DMS114 treated with DMSO at 0.1 percent for 48 hours (cell line): ENCODE results near the gene NCR2.
"Not testable (repeated sequence)": the region's sequence is repeated elsewhere in the genome, so short reads cannot be mapped to it uniquely, and the experiment has no call there.

Experiments used
- DNase-seq: peaks from one replicate; lab custom pipeline; 2025; ENCODE audit not compliant: unreplicated experiment; lab: John Stamatoyannopoulos, UW

The NCR2 gene, protein sequence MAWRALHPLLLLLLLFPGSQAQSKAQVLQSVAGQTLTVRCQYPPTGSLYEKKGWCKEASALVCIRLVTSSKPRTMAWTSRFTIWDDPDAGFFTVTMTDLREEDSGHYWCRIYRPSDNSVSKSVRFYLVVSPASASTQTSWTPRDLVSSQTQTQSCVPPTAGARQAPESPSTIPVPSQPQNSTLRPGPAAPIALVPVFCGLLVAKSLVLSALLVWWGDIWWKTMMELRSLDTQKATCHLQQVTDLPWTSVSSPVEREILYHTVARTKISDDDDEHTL

DNA sequence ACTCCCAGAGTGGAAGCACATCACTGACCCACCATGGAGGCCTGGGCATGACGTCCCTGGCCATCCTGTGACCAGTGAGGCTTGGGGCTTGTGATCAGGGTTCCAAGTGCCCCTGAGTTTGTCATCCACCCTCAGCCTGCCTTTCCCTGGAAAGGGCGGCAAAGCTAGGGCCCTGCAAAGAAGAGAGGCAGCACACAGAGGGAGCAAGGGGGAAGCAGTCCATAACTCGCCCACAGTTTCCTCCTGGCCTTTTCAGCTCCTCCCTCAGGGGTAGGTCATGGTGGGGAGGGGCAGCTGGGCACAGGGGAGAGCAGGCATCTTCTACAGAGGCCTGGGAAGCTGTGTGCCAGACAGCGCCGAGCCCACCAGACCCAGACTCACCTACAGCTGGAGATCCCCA, at the start of gene NCR2:
TSS of gene NCR2 (plus strand) at position 313 of the 400 bp plus-strand sequence. CDS start 269 bp downstream, outside the sequence.
- DNase-seq = no peak

DNA sequence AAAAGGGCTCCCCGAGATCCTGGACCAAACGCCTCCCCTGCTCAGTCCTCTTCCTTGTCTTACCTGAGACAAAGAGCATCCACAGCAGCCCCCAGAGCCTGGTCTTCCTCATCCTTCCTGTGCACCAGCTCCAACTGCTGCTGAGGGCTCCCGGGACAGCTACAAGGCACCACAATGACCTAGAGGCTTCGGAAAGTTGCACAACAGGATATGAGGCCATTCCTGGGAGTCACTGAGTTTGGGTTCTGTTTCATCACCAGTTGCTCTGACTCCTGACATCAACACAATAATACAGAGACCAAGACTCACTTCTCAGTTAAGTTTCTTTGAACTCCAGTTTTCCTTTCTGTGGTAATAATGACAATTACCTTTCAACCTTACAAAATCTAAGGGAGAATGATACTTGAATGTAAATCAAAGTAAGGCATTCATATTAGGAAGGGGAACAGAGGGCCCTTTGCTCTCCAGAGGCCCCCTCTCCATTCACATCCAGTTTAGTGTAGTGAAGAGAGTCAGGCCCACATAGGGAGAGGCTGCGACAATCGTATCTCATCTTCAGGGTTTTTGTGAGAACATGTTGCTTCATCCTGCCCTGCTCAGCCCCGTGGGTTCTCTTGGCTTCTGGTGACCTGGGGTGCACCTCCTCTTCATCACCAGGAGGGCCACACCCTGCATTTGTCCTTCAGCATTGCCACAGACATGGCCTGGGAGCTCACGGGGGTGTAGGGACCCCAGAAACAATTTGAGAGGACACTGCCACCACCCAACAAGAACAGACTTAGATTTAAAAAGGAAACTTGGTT, 48.7 kb upstream of the NCR2 start, which contains the start of gene TREM1:
TSS of gene TREM1 (minus strand) at position 139 of the 803 bp plus-strand sequence. CDS start at position 112, 27 bp downstream.
- DNase-seq = no peak

DNA sequence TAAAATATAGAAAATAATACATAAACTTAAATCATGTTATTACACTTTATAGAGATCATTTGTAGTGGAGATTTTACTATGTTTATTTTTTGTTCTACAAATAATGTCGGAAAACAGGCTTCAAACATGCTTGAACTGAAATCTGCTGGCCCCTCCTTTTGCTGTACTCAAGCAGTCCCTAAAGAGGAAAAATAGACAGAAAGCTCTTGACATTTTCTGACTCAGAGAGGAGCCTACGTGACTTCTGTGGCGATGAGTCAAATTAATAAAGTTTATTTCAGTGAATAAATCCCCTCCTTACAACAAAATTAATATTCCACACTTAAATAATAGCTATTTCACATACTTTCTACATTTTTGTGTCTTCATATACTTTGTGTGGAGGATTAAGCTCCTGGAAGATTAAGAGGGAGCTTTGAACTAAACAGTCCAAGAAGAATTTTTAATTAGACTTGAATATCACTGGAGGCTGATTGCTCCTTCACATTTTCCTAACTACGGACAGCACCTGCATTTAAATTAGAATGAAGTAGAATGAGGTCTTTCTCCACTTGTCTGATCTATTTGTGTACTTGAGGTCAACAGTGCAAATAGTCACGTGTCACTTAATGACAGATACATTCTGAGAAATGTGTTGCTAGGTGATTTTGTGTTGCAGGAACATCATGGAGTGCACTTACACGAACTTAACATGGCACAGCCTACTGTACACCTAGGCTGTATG, 47.2 kb upstream of the NCR2 start:
- DNase-seq = no peak

DNA sequence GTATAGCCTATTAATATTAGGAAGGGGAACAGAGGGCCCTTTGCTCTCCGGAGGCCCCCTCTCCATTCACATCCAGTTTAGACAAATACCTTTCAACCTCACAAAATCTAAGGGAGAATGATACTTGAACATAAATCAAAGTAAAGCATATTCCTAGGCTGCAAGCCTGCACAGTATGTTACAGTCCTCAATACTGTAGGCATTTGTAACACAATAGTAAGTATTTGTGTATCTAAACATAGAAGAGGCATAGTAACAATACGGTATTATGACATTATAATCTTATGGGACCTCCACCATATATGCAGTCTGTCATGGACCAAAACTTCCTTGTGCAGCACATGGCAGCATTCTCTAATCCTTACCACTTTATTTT, 46.7 kb upstream of the NCR2 start:
- no peak for DNase-seq

DNA sequence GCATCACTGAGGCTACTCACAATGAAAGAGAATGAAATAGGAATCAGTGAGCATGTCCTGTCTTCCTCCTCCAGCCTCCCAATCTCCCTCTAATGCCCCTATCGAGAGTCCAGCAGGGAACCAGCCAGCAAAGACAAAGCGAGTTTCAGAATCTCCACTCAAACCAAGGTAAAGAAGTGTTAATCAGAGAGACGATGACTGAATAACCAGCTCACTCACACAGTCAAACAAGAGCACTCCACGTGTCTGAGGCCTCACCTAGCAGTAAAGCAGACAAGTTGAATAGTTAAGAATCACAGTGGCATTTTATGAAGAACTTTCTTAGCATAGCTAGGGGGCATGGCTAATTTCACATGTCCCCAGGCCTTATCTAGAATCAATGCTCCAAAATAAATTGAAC, 45.6 kb upstream of the NCR2 start:
- no peak for DNase-seq

DNA sequence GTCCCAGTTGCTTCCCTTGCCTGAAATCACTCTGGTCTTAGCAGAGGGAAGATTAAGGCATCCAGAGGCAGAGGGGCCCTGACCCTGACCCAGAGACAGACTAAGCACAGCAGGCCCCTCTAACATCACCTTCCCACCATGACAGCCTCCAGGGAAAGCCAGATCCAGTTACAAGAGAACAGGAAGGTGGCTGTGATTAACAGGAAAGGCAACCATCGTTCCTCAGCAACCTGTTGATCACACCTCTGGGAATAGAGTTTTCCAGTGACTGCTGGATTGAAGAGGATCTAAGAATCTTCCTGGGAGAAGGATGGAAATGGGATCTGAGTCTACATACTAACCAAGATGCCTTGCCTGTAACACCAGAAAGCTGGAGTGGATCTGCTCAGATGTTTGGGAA, 43.7 kb upstream of the NCR2 start:
- no peak for DNase-seq

DNA sequence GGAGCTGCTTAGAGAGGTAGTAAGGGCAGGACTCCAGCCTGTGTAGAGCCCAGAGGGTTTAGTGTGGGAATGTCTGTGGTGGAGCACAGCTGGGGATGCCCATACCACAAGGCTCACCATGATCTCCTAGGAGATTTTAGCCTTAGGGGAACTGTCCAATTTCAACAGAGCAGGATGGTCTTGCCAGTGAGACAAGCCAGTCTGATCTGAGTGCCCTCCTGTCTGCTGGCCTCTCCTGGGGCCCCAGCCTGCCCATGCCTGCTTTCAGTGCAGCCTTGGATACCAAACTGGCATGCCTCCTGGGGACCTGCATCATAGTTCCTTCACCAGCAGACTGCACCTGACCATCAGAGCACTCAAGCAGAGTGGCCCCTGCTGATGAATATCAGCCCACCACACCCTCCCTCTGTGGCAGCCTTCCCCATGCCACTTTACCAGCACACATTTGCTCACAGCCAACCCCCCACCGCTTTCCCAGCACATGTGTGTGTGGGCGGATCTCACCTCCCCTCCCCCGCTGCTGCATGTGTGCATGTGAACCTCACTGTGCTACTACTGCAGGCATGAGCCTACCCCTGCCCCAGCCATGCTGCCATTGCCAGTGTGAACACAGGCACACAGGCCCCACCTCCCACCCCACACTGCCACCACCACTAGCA, 41.1 kb upstream of the NCR2 start:
- DNase-seq = no peak

DNA sequence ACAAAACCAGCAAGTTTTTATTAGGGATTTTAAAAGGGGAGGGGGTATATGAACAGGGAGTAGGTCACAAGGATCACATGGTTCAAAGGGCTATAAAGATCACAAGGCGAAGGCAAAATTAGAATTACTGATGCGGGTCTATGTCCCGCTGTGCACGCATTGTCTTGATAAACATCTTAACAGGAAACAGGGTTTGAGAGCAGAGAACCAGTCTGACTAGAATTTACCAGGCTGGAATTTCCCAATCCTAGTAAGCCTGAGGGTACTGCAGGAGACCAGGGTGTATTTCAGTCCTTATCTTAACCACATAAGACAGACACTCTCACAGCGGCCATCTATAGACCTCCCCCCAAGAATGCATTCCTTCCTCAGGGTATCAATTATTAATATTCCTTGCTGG, 38.2 kb upstream of the NCR2 start:
- not testable (repeated sequence) for DNase-seq

DNA sequence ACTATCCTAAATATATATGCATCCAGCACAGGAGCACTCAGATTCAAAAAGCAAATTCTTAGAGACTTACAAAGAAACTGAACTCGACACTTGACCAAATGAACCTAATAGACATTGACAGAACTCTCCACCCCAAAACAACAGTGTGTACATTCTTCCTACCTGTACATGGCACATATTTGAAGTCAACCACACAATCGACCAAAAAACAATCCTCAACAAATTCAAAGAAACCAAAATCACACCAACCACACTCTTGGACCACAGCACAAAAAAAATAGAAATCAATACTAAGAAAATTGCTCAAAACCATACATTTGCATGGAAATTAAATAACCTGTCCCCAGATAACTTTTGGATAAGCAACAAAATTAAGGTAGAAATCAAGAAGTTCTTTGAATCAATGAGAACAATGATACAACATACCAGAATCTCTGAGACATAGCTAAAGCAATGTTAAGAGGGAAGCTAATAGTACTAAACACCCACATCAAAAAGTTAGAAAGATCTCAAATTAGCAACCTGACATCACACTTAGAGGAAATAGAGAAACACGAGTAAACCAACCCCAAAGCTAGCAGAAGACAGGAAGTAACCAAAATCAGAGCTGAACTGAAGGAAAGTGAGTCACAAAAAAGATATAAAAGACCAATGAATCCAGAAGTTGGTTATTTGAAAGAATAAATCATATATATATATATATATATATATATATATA, 36.5 kb upstream of the NCR2 start:
- no peak for DNase-seq

DNA sequence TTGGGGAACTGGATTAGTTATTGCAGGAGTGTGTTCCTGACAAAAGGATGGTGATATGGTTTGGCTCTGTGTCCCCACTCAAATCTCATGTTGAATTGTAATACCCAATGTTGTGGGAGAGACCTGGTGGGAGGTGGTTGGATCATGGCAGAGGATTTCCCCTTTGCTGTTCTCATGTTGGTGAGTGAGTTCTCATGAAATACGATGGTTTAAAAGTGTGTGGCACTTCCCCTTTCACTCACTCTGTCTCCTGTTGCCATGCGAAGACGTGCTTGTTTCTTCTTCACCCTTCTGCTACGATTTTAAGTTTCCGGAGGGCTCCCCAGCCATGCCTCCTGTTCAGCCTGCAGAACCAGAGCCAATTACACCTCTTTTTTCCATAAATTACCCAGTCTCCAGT, 32.8 kb upstream of the NCR2 start:
- DNase-seq = no peak

DNA sequence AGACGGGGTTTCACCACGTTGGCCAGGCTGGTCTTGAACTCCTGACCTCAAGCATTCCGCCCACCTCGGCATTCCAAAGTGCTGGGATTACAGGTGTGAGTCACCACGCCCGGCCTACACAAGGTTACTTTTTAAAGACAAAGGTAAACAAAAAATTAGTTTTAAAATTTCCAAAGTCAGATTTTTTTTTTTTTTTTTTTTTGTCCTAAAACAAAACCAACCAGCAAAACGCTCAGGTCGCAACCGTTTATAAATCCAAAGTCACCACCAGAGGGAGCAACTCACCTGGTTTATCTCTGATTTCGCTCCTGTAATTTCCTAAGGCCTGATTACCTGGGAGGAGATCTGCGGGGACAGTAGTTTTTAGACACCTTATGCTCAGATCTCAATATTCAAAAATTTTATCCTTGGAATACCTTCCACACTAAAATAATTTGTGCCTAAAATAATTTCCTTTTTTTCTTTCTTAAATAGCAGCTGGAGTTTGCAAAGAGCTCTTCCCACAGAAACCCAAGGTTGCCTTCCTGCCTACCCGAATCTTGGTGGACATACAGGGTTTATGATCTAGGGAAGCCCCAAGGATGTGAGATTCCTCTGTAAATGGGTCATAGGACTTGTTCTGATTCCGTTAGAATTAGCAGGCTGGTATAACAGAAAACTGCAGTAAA, 29.1 kb upstream of the NCR2 start:
- peak; percentile 40 for DNase-seq

DNA sequence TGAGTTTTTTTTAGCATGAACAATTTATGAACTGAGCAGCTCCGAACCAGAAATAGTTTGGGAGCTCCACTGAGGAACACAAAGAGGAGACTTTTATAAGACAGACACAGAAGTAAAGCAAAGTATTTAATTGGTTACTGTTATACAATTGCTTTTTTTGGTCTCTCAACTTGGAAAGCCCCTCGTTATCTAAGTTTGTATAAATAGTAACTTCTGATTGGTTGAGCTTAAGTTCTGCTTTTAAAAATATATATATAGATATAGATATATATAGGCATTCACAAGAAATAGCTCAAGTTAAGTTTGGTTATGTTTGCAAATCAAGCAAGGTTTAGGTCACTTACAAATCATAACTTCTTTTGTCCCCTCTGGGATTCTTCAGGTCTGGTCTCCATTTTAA, 20.2 kb upstream of the NCR2 start:
- DNase-seq = no peak

DNA sequence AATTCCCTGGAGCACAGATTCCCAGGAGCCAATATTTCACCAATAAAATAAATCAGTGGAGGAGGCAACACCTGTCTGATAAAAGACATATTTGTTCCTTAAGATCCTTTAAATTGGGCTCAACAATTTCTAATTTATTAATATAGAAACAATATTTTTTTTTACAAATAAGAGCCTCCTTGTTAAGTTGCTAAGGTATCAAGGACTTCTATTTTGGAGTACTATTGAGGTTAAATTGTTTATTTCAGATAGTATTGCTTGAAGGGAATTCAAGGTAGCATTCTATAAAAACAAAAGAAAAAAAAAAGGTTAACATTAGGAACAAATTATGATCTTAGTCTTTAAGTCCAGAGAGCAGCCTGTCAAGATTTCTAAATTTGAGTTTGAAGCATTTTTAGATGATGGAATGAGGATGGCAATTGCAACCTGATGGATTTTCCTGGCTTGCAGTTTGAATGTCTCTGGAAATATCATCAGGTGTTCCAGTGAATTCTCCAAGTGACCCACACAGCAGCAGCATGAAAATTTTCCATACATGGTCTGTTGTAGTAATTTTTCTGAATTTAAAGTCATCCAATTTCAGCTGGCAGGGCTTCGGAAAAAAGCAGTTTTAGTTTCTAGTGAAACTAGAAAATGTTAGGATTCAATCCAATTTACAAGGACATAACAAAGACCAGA, 19.3 kb upstream of the NCR2 start:
- no peak for DNase-seq

DNA sequence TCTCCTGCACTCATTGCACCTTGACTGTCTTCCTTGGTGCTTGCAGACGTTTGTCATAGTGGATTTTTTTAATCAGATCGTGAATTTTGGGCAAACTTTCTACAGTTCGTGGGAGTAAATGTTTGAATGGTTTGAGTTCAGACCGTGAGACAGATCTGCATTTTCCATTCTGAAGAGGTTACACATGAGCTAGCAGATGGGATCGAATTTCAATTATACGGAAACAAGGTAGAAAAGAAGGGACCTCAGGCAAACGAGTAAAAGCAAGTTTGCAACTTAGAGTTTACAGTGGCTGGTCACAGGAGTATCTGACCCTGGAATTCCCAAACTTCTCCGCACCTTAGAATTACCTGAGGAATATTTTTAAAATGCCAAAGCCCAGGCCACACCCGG, 17.2 kb upstream of the NCR2 start:
- no peak for DNase-seq

DNA sequence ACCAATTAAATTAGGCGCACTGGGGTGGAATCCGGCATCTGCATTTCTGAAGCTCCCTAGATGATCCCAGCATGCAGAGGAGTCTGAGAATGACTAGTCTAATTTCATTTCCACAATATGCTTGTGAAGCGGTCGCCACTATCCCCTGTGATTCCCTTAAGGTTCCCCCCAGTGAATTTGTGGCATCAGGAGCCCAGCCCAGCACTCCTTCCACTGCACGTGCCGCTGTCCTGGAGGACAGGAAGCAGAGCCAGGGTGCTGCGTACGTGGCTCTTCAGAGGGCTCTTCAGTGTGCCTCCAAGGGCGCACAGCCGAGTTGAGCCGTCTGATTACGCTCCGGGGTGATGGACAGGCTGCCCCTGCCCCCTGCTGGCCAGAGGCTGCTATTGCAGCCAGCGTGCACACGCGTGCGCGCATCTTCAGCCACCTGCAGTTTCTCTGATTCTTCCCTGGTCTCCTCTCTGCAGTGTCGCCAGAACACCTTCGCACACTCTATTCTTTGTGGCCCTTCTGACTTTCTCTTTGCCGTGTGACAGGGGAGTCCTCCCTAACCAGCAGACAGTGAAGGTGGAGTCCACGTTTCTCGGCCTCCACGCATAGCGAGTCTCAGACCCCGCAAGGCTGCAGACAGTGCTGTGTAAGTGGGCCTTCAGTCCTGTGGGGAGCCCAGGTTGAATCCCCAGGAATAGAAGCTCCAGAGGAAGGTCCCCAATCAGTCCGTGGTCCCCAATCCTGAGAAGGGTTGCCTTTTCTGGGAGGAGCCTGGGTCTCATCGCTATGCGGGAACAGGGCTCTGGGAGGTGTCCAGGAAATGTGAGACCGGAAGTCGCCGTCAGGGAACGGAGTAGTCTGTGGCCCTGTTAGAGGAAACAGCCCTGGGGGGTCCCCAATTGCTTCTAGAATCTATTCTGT, 16.5 kb upstream of the NCR2 start:
- peak; percentile 86 for DNase-seq

DNA sequence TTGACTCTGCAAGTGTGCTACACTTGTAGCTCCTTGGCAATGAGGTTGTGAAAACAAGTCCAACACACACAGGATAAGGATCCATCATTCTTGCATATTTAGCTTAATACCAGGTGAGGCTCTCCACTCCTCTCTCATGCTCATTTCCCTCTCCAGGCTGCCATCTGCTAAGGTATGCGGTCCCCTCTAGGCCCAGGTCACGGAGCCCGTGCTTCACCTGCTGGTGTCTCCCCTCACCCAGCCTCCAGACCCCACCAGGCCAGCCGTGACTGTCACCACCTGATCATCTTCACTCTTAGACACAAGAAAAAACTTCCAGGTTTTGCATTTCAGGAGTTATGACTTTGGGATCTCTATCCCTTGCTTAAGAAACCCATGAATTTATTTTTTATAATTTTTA, 14.2 kb upstream of the NCR2 start:
- no peak for DNase-seq

DNA sequence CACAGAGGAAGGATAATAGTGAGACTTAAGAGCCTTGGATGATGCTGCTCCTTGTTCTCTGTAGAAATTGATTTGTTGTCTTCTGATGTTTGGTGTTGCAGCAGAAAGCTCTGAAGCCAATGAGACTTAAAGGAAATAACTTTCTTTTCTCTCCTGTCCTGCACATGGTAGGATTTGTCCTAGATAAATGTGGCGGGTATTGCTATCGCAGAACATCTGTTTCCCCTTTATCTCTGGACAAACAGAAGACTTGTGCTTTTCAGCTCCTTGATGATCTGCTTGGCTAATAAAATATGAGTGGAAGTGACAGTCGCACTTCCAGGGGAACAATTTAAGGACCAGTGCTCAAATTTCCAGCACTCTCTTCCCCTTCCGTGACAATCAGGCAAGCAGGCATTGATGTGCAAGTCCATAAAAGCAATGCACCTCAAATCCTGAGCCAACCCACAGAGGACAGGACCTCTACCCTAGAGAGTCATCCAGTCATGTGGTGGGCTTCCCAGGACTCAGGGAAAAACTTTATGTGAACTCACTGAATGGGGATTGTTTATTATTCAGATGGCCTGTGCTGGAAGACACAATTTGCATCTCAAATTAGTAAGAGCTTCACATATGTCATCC, 9.9 kb upstream of the NCR2 start:
- DNase-seq = no peak

DNA sequence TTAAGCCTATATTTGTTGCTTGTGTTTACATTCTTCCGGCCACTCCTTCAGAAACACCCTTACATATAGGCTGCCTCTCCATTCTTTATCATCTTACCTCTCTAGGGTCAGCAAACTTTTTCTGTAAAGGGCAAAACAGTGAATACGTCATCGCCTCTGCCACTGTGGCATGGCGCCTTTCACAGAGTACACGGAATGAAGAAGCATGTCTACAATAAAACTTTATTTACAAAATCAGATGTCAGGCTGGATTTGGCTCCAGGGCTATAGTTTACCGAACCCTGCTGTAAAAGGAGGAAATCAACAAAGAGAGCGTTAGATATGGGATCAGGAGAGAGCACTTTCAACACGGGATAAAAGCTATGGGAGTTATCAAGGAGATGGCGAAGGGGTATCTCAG, 9.3 kb upstream of the NCR2 start:
- DNase-seq = no peak
